GM15510 (cell line): ENCODE data around the gene NTRK2.

Experiments used
- POLR2A ChIP-seq: IDR thresholded peaks from 3 replicates; pipeline ENCODE4 v1.6.1; 2011; ENCODE audit warnings: borderline replicate concordance; ENCODE audit not compliant: insufficient read length; ENCODE audit errors: extremely low read depth

NTRK2 gene

DNA sequence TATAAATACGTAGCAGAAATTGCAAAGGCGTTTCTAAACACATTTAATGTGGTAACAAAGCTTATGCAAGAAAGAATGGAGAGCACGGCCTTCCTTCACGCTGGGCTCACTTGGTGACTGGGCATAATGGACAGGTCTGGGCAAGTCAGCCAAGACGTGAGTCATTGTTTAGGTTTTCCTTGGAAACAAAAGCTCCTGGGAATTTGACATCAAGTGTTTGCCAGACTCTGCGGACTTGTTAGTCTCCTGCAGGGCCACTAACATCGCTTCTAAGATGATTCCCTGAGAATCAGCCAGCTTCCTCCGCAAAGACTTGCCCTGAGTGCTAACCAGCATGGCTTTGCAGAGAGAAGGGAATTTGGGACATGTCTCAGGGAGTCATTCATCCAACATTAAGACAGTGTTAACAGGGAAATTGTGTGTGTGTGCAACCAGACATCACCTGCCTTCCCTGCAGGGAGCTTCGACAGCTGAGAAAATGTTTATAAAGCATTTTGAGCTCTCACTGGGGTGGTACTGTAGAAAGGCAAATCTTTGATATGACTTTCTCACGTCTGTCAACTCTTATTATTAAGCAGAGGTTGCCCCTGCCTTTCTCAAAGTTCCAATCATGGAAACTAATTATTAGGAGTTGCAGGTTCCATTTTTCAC lies 182.5 kb downstream of the NTRK2 start:
- no peak for TF ChIP-seq POLR2A

GRCh38 chr9:84852617-84853301 lies 183.2 kb downstream of the NTRK2 start:
- TF ChIP-seq POLR2A = no peak

GRCh38 chr9:84856181-84856632 lies 186.7 kb downstream of the NTRK2 start:
- no peak for TF ChIP-seq POLR2A

DNA sequence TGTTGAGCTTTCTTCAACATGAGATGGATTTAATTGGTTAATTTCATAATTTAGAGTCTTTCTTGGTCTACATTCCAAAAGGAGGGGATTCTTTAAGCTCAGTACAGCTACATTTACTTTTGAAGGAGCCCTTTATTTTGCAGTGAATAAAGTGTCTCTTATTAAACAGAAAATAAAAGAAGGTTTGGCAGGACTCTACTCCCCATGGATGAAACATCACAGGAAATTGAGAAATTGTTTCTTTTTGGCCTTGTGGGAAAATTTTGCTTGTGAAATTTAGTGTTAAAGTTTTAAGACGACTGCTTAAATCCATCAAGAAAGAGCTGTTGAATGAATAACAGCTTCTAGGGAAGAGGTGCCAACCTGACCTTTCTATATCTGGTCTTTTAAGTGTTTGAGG lies 187.7 kb downstream of the NTRK2 start:
- no peak for TF ChIP-seq POLR2A

DNA sequence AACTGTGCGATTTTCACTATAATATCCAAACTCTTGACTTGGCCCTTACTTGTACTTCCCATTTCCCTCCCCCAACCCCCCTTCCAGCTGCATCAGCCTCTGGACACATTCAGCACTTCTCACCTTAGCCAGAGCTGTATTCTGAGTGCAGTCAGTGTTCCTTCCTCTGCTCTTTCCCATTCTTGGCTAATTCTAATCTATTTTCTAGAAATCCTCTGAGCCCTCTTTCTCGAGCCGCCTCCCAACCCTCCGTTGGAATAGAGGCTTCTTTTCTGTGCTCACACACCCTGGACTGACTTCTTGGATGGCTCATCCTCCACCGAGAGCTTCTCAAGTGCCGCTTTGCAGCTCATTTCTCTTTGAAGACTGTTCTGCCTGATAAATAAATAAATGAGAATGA lies 188.8 kb downstream of the NTRK2 start:
- TF ChIP-seq POLR2A = no peak

DNA sequence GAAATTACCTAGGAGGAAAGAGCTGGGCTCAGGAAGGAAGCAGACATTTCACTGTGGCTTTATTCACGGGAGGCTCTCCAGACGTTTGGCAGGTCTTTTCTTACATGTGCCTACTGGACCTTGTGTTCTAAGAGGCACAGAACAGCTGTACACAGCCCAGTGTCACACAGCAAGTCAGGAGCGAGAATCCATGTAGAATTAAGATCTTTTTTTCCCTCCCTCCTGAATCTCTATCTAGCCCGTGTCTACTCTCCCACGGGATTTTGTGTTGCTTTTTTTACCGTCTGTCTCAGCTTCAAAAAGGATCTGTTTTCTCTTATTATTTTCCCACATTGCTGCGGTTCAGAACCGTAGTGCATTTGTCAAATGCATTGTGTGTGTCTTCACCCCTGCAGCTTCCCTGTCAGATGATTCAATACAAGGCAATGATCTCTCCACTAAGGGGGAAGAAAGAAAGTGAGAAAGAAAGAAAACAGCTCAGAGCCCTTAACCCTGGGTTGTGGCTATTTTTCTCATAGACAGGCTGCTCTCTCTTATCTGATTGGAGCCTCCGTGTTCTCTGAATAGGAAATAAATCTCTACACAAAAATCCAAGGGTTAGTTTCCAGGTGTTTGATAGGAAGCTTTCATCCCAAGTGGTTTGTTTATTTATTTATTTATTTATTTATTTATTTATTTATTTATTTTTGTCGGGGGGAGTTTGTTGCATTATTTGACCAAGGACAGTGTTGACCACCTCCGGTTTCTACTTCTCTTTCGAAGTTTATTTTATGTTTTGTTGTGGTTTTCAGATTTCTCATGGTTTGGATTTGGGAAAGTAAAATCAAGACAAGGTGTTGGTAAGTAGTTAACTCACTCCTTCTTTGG lies 191.0 kb downstream of the NTRK2 start:
- no peak for TF ChIP-seq POLR2A

DNA sequence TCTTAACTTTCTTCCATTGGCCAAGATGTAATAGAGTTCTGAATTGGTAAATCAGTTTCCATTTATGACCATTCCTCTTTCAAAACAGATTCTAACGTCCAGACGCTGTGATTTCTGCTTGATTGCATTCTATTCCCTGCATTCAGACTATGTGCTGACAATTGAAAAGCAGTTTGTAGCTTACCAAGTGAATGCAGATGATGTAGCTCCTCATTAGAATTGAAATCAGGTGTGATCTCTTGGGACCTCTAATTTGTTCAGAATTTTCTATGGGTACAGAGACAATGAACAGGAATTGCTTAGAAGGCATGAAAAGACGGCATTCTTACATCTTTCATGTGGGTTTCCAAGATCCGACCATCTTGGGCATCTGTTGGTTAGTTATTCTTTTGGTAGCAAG lies 191.9 kb downstream of the NTRK2 start:
- no peak for TF ChIP-seq POLR2A

DNA sequence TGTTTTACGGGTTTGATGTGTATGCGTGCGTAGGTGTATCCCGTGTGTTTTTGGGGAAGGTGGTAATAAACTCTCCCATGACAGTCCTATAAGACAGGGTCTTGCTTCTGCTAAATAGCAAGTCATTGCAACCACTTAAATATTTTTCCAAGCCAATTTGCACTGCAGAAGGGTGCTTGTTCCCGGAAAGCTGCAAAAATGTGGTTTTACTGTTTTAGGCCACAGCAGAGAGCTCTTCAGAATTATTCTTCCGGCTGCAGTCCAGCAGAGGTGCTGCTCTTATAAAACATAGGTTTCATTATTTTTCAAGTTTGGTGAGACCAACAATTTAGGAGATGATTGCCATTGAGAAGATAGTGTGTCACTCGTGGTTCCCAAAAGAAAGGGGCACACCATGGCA lies 192.8 kb downstream of the NTRK2 start:
- no peak for TF ChIP-seq POLR2A

GRCh38 chr9:84862810-84863287 lies 193.3 kb downstream of the NTRK2 start:
- no peak for TF ChIP-seq POLR2A

- TF ChIP-seq POLR2A = no peak
Measured at GRCh38 chr9:84863372-84863771, 193.8 kb downstream of the NTRK2 start.

DNA sequence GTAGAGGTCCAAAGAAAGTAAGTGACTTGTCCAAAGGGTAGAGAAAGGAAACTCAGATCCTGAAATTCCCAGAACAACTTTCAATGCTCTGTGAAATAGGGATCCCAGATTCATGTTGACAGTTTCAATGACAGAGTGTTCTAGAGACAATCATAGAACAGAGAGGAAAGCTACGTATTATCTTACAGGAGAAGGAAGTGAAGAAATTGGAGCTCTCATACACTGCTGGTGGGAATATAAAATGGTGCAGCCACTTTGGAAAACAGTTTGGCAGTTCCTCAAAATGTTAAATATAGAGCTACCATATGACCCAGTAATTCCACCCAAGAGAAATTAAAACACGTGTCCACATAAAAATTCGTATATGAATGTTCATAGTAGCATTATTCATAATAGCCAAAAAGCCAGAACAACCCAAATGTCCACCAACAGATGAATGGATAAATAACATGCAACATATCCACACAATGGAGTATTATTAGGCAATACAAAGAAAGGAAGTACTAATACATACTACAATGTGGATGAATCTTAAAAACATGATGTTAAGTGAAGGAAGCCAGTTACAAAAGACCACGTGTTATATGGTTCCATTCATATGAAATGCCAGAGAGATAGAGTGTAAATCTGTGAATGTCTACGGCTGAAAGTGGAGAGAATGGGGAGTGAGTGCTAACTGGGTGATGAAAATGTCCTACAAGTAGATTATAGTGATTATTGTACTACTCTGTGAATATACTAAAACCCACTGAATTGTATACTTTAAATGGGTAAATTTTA lies 197.1 kb downstream of the NTRK2 start:
- TF ChIP-seq POLR2A = no peak

DNA sequence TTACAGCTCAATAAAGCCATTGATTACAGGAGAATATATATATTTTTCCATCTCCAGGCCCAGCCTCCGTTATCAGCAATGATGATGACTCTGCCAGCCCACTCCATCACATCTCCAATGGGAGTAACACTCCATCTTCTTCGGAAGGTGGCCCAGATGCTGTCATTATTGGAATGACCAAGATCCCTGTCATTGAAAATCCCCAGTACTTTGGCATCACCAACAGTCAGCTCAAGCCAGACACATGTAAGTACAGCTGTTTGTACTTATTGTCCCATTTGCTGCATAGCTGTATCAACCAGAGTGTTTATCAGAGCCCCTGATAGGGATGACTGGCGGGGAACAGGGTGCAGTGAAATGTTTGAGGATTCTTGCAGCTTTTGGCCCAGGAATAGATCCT lies 197.7 kb downstream of the NTRK2 start:
- TF ChIP-seq POLR2A = no peak

GRCh38 chr9:84869091-84869490 lies 199.6 kb downstream of the NTRK2 start:
- no peak for TF ChIP-seq POLR2A

- no peak for TF ChIP-seq POLR2A
Measured at GRCh38 chr9:84871983-84872382, 202.5 kb downstream of the NTRK2 start.

DNA sequence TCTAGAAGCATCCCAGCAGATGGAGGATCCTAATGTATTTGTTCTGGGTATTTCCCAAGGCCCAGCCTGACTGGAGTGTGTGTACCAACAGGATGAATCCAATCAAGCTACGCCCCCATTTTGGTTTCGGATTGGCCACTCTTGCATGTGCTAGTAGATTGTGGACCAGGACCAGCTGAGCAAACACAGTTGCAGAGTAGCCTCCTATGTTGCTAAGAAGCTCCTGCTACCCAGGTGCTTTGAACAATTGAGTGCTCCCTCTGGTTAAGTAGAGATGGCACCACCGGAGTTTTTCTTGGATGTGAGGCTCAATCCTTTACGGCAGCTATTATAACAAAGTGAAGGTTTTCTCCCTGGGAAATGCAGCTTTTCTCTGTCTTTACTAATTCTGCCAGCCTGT lies 204.5 kb downstream of the NTRK2 start:
- no peak for TF ChIP-seq POLR2A

- no peak for TF ChIP-seq POLR2A
Measured at GRCh38 chr9:84874596-84874995, 205.1 kb downstream of the NTRK2 start.

- TF ChIP-seq POLR2A = no peak
Measured at GRCh38 chr9:84875193-84875592, 205.7 kb downstream of the NTRK2 start.
